ENCODE results near the gene STRN.
"Not testable (repeated sequence)": the region's sequence is repeated elsewhere in the genome, so short reads cannot be mapped to it uniquely, and the experiment has no call there.

The STRN gene

GRCh38 chr2:36993841-36994620 is 27.7 kb upstream of the STRN start:
- no peak for DNase-seq (ENCODE audit: low read depth)
- no peak overlapping the region for H3K4me3 ChIP-seq (ENCODE audit: low read depth, low read length)
- TF ChIP-seq, protein P1, sequence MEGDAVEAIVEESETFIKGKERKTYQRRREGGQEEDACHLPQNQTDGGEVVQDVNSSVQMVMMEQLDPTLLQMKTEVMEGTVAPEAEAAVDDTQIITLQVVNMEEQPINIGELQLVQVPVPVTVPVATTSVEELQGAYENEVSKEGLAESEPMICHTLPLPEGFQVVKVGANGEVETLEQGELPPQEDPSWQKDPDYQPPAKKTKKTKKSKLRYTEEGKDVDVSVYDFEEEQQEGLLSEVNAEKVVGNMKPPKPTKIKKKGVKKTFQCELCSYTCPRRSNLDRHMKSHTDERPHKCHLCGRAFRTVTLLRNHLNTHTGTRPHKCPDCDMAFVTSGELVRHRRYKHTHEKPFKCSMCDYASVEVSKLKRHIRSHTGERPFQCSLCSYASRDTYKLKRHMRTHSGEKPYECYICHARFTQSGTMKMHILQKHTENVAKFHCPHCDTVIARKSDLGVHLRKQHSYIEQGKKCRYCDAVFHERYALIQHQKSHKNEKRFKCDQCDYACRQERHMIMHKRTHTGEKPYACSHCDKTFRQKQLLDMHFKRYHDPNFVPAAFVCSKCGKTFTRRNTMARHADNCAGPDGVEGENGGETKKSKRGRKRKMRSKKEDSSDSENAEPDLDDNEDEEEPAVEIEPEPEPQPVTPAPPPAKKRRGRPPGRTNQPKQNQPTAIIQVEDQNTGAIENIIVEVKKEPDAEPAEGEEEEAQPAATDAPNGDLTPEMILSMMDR (IDR thresholded peaks at IDR 0.05; ENCODE audit: insufficient read depth, low read depth, low read length, missing control alignments): no peak

- TF ChIP-seq, protein P1 (IDR thresholded peaks at IDR 0.05; ENCODE audit: insufficient read depth, low read depth, low read length, missing control alignments): no peak
- DNase-seq (ENCODE audit: low read depth): no peak
- H3K4me3 ChIP-seq (ENCODE audit: low read depth, low read length): no peak overlapping the region
Measured at GRCh38 chr2:36988008-36988407, 21.7 kb upstream of the STRN start.

DNA sequence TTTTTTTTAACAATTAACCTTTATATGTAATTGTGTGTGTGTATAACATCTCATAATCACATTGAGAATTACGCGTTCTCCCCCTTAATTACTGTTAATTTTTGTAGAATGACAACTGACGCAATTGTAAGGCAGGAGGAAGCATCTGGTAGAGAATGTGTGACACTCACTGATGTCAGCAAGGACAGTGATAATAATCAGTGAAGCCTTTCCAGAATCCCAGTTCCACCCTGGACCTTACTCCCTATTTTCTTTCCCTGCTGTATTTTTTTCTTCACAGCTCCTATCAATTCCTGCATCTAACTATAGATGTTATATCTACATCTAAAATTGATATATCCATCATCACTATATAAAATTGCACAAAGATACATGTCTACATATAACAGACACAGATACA is 16.1 kb upstream of the STRN start:
- H3K4me3 ChIP-seq (ENCODE audit: low read depth, low read length): no peak overlapping the region
- TF ChIP-seq, protein P1 (IDR thresholded peaks at IDR 0.05; ENCODE audit: insufficient read depth, low read depth, low read length, missing control alignments): no peak
- no peak for DNase-seq (ENCODE audit: low read depth)

- TF ChIP-seq, protein P1 (IDR thresholded peaks at IDR 0.05; ENCODE audit: insufficient read depth, low read depth, low read length, missing control alignments): no peak
Measured at GRCh38 chr2:36981911-36982310, 15.6 kb upstream of the STRN start.

DNA sequence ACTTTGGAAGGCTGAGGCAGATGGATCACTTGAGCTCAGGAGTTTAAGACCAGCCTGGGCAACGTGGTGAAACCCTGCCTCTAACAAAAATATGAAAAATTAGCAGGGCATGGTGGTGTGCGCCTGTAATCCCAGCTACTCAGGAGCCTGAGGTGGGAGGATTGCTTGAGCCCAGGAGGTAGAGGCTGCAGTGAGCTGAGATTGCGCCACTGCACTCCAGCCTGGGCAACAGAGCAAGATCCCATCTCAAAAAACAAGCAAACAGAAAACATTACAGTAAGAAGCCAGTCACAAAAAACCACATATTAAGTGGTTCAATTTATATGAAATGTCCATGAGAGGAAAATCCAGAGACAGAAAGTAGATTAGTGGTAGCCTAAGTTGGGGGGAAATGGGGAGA is 12.7 kb upstream of the STRN start:
- not testable (repeated sequence) for H3K4me3 ChIP-seq (ENCODE audit: low read depth, low read length); DNase-seq (ENCODE audit: low read depth)

More at GRCh38 chr2:36981911-36982310, 15.6 kb upstream of the STRN start:
- H3K4me3 ChIP-seq (ENCODE audit: low read depth, low read length): no peak overlapping the region
- DNase-seq (ENCODE audit: low read depth): no peak

DNA sequence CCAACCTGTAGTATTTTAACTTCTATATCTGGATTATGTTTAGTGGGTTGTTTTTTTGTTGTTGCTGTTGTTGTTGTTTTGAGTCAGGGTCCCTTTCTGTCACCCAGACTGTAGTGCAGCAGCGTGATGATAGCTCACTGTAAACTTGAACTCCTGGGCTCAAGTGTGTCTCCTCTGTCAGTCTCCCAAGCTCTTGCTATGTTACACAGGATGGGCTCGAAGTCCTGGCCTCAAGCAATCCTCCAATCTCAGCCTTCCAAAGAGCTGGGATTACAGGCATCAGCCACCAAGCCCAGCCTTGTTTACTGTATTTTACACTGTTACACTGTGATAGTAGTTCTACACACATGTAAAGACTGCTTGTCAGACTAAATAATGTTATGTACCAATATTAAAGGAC is 9.7 kb upstream of the STRN start:
- no peak for DNase-seq (ENCODE audit: low read depth)
- TF ChIP-seq, protein P1 (IDR thresholded peaks at IDR 0.05; ENCODE audit: insufficient read depth, low read depth, low read length, missing control alignments): no peak
- H3K4me3 ChIP-seq (ENCODE audit: low read depth, low read length): no peak overlapping the region

DNA sequence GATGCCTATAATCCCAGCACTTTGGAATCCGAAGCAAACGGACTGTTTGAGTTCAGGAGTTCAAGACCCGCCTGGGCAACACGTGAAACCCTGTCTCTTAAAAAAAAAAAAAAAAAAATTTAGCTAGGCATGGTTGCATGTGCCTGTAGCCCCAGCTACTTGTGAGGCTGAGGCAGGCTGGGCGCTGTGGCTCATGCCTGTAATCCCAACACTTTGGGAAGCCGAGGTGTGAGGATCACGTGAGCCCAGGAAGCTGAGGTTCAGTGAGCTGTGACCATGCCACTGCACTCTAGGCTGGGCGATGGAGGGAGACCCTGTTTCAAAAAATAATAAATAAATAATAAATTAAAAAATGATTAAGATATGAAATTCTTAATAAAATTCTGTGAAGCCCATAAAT is 9.0 kb upstream of the STRN start:
- DNase-seq (ENCODE audit: low read depth): no peak
- H3K4me3 ChIP-seq (ENCODE audit: low read depth, low read length): no peak overlapping the region
- TF ChIP-seq, protein P1 (IDR thresholded peaks at IDR 0.05; ENCODE audit: insufficient read depth, low read depth, low read length, missing control alignments): no peak
